HepG2 (cell line): ENCODE measurements around the gene NFE2L3.
"Not testable (repeated sequence)": the region's sequence is repeated elsewhere in the genome, so short reads cannot be mapped to it uniquely, and the experiment has no call there.

Experiments
- CEBPB ChIP-seq: IDR thresholded peaks from 2 replicates; pipeline ENCODE4 v1.6.1; 2011; ENCODE audit warnings: low read depth, low read length, improper control_type of control experiment, borderline replicate concordance
- CHD4 ChIP-seq: fragments of 200-600 bp; sonication (generic); IDR thresholded peaks from 2 replicates; pipeline ENCODE4 v1.7.0; 2017; ENCODE audit warnings: mild to moderate bottlenecking, low read length, borderline replicate concordance
- GABPA ChIP-seq, 2 experiments: IDR thresholded peaks; 2 replicates each; pipeline ENCODE4 v1.6.1; 2011 to 2016; ENCODE audit warnings: low read depth in 2 of 2, low read length in 1 of 2, missing biosample characterization in 1 of 2, missing genetic modification characterization in 1 of 2
- JUND ChIP-seq: sonication (generic); formaldehyde crosslinking; IDR thresholded peaks from 2 replicates; pipeline ENCODE4 v1.8.0; 2022; ENCODE audit warnings: mild to moderate bottlenecking, missing genetic modification reagents
- MAFK ChIP-seq, 2 experiments: IDR thresholded peaks in 1 of 2; conservative IDR thresholded peaks in 1 of 2; 2 replicates each; pipeline ENCODE4 v1.6.1; 2011; ENCODE audit warnings: improper control_type of control experiment in 2 of 2, low read length in 2 of 2
- ZNF724P ChIP-seq: sonication (generic); formaldehyde crosslinking; IDR thresholded peaks from 2 replicates; pipeline ENCODE4 v1.8.0; 2022; ENCODE audit warnings: missing genetic modification reagents, borderline replicate concordance

DNA sequence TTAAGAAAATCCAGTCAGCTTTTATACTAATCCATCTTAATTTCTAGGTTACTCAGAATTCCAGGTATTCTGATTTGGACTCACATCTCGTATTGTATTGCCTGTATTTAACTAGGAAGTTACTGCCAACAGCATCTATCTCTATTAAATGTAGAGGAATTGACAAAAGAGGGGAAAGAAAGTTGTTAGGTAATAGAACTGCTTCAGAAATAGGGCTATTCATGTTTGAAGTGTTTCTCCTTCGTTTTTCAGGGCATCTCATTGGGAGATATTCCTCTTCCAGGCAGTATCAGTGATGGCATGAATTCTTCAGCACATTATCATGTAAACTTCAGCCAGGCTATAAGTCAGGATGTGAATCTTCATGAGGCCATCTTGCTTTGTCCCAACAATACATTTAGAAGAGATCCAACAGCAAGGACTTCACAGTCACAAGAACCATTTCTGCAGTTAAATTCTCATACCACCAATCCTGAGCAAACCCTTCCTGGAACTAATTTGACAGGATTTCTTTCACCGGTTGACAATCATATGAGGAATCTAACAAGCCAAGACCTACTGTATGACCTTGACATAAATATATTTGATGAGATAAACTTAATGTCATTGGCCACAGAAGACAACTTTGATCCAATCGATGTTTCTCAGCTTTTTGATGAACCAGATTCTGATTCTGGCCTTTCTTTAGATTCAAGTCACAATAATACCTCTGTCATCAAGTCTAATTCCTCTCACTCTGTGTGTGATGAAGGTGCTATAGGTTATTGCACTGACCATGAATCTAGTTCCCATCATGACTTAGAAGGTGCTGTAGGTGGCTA, 32.5 kb downstream of the NFE2L3 start:
- TF ChIP-seq ZNF724P; JUND (CRISPR knock-in tag); CHD4; MAFK (conservative IDR thresholded peaks at IDR 0.05 in 1 of 2, IDR thresholded peaks at IDR 0.05 in 1 of 2; ENCODE audit: low read length in 2 of 2); CEBPB; GABPA (IDR thresholded peaks at IDR 0.05; ENCODE audit: low read depth, low read length); GABPA (CRISPR knock-in tag; IDR thresholded peaks at IDR 0.05; ENCODE audit: low read depth): not testable (repeated sequence)
